Measurements from ENCODE around the gene TTC23L.
"Not testable (repeated sequence)": the region's sequence is repeated elsewhere in the genome, so short reads cannot be mapped to it uniquely, and the experiment has no call there.

TTC23L gene, protein sequence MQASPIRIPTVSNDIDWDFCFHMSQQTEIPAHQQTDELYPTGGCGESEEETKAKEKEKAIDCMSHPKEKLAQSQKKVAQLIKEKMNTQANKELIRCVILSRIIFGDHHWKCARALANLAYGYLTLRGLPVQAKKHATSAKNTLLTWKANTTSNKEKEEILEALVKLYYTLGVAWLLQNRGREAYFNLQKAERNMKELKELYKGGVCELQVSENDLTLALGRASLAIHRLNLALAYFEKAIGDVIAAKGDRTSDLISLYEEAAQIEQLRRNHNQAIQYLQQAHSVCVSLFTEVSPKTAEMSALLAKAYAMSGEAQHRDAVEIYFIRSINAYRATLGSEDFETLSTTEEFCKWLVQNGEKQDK

DNA sequence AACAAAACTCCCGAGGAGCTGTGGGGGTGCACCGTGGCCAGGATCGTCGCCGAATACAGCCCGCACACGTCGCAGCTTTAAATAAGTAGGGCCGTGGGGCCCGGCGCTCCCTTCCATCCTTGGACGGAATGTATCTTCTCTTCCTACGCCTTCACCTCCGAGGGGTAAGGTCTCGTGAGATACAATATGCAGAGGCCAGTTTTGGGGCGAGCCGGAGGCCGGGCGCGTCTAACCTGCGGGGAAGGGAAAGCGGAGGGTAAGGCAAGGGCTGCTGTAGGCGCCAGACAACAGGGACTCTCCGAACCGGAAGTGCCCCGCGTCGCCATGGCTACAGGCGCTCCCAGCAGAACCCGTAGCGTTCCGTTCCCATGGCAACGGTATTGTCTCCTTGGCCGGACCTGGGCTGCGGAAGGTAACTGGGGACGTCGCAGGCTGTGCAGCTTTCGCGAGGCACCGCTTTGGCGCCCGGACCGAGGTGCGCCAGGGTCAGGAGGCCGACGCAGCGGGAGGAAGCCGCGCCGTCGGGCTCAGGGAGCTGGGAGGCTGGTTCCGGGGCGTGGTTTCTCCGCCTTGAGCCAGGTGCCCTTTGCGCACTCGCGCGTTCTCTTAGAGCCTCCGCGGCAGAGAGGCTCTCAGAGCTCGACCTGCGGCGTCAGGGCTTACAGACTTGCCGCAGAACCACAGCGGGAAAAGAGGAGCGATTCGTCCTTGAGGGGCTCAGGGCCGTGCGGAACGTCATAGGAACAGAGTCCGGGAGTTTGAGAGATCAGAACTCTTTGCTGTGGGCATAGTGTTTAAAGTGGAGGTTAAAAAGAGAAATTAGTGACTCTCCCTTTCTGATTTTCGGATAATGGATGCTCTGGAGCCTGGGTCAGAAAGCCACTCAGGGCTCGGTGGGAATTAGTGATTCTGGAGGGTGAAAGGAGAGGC lies at the start of gene TTC23L:
TSS of gene TTC23L (plus strand) at position 380 of the 930 bp plus-strand sequence. CDS start 1,508 bp downstream, outside the sequence.
- peak; percentile 92 to 95 for DNase-seq

DNA sequence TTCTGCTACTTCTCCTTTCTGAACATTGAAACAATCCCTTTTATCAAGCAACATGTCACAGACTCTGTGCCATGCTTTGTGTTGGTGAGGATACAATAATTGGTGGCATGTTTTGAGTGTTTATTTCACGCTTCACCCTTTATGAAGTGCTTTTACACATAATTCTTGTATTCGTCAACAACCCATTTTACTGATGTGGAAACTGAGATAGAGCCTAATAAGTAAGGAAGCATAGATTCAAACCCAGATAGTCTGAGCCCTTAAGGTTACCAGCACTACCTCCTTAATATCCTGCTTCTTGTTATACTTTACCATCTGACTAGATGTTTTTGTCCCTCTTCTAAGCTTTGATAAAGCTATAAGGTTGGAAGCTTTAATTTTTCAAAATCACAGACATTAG lies 49.3 kb upstream of the TTC23L start:
- no peak for DNase-seq

DNA sequence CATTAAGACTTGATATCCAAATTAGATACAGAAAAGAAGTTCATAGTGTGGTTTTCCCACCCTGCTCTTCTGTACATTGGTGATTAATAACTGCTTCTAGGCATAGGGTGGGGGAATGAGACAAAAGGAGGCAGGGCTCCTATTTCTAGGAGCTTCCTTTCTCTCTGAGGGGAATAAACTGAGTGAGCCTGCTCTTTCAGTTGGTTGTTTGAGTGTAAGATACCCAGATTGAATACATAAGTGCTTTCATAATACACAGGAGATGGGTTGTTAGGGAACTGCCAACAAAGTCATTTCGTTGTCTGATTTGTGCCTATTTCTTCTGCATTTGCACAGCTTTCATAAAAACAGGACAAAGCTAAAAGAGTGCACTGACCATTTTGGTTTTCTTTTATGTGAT lies 48.9 kb upstream of the TTC23L start:
- DNase-seq, result no peak

DNA sequence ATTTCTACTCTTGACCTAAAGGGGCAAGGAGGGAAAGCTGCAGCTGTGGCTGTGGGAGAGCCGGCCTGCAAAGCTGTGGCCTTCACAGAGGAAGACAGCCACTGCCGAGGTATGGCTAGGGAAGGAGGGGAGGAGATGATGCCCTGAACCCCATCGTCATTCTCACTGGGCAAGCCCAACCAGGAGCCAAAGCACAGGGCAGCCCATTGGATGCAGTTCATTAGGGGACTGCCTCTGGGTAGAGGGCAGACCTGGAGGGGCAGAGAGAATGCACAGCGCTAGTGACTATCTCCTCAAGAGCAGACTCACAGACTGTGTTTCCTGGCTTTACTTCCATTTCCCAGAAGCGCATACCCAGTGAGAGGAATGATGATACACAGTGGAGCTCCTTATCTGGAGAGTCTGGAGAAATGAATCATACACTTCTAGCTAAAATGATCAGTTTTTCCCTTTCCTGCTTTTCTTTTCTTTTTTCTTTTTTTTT lies 47.2 kb upstream of the TTC23L start:
- DNase-seq, result no peak

DNA sequence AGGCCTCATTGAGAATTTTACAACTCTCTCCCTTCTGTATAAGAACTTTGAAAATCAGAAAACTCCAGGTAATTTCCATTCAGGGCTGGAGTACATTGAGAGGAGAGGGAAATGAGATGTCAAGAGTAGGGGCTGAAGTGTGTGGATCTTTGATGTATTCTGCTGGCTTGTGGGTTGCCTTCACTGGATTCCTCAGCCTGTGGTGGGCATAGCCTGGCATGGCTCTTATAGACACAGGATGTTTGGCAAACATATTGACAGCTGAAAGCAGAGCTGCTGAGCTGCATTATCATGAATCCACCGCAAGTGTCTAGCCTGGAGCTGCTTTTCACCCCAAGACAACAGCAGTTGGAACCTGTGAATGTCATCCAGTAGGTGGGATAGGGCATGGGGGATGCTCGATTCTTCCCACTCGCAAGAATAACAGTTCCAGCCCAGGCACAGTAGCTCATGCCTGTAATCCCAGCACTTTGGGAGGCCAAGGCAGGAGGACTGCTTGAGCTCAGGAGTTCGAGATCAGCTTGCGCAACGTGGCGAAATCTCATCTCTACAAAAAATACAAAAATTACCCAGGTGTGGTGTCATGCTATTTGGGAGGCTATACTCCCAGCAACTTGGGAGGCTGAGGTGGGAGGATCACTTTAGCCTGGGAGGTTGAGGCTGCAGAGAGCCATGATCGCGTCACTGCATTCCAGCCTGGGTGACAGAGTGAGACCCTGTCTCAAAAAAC lies 36.0 kb upstream of the TTC23L start:
- DNase-seq, result no peak

DNA sequence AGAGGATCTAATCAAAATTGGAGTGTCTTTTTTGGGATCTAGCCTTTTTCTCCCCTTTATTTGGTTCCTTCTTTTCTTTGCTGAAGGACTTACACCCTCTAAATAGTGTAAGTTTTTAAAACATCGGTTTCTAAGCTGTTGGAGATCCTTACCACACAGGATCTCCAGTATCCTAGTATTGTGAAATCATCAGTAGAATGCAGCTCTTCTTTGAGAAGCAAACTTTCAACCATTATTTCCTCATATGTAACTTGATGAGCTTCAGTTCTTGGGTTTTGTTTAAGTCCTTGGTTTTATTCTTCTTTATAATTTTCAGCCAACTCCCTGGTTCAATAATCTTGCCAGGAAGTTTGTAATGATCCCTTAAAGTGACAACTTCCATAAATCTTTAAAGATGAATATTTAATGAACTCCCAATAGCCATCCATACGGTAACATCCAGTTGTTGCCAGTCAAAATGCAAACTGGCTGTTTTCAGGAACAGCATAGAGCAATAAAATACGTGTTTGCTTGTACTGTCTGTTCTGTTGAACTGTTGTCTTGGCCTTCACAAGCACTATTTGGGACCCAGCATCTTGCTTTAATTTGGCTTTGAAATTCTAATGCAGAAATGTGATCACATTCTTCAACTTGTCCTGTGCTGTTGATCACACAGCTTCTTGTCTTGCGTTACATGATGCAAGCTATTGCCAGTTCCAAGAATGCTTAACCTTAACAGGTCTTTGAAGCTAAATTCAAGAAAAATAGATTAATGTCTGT lies 34.8 kb upstream of the TTC23L start:
- no peak for DNase-seq

DNA sequence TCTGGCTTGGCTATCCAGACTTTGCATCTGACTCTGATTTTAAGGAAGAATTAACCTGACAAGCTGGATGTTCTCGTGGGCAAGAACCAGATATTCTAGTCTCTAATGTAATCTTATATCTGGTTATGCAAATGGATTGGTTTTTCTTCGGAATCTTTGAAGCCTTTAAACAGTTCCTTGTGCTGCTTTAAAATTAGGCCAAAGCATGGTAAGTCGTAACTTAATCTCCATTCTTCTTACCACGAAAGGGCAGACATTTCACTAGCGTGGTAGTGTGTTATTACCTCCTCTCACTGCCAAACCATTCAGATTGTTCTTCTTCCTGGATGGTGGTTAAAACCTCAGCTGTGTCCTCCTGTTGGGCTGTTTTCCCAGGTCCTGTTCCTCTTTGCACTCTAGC lies 34.1 kb upstream of the TTC23L start:
- DNase-seq, result no peak

DNA sequence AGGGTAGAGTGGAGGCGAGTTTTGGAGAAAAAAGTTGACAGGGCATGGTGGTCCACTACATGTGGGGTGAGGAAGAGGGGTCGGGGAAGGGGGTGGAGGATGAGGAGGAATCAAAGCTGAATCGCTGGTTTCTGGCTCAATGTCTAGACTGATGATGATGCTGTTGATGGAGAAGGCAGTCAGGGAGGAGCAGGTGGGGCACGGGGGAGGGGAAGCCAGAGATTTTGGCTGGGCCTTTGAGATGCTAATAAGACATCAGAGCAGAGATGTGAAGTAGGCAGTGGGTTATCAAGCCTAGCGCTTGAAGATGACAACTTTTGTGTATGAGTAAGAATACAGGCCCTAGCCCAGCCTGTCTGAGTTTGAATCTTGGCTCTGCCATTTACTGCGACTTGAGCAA lies 32.4 kb upstream of the TTC23L start:
- DNase-seq, result no peak

DNA sequence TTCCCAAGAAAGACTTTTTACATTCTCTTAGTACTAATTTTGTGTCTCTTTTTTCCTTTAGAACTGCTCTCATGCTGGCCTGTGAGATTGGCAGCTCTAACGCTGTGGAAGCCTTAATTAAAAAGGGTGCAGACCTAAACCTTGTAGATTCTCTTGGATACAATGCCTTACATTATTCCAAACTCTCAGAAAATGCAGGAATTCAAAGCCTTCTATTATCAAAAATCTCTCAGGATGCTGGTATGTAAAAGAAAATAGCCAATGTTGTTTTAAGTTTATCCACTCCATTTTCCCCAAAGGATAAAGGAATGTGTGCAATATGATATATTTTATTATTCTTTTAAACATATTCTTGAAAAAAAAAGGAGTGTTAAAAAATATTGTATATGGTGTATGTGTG lies 27.3 kb upstream of the TTC23L start:
- DNase-seq, result no peak

DNA sequence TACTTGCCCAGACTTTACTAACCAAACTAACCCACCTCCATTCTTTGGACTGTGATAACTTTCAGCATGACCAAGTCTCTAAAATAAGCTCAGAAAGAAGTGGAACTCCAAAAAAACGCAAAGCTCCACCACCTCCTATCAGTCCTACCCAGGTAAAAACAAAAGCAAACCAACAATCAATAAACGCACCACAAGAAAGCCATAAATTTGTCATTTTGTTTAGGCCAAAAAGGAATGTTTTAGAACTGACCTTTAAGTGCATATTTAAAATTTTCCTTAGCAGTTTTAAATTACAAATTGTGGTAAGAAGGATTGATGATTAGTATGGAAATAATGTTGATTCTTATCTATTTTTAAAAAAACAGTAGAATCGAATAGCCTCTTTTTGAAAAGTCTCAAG lies 25.5 kb upstream of the TTC23L start:
- no peak for DNase-seq

DNA sequence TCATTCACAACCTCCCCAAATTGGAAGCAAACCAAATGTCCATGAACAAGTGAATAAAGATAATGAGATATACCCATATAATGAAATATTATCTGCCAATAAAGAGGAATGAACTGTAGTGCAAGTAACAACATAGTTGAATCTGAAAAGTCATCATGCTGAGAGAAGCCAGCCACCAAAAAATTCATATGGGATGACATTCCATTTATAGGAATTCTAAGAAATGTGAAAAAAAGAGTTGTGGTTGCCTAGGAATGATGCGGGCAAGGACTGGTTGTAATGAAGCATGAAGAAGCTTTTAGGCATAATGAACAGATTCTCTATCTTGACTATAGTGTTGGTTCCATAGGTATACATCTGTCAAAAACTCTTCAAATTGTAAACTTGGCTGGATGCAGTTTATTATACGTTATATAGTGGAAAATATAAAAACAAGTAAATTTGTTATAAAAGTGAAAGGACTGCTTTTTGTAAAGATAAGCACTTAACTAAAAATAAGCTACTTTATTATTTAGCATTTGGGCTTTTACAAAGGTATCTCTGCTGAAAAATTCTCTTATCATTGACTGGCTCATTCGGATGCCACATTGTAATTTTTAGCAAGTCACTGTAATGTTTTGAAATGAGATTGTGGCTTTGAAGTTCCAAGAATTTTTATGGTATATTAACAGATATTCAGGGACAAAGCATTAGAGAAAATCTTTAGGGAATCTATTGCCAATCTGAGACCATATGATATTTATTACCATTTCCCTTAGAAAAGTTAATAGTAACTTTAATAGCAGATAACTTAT lies 21.2 kb upstream of the TTC23L start:
- no peak for DNase-seq

DNA sequence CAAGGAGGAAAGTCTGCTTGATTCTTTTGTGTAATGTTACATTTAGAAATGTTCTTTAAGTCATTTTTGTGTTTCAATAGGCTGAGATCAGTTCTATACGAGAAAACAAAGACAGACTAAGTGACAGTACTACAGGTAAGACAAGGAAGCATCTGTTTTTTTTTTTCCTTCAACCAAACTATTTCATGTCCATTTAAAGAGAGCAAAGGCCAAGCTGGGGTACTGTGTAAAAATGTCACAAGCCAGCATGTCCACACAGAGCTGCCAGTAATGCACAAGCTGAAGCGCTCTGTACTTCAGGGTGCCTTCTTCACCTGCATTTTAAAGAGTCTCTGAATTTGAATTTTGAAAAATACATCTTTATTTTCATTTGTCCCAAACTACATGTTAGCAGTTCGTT lies 20.2 kb upstream of the TTC23L start:
- DNase-seq, result no peak

DNA sequence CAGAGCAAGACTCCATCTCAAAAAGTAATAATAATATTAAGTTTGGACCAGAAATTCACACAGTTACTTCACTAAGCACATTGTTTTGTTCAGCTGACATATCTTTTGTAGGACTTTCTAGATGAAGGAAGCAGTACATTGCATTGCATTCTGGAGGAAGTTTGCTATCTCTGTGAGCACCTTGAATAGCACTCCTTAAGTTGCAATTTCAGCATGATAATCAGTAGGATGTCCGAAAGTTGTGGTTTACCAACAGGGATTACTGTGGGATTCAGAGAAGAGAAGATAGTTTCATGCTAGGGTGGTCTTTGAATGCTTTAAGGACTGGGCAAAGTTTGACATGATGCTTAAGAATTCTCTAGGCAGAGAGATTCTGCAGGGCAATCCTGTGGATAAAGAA lies 18.4 kb upstream of the TTC23L start:
- DNase-seq, result no peak

DNA sequence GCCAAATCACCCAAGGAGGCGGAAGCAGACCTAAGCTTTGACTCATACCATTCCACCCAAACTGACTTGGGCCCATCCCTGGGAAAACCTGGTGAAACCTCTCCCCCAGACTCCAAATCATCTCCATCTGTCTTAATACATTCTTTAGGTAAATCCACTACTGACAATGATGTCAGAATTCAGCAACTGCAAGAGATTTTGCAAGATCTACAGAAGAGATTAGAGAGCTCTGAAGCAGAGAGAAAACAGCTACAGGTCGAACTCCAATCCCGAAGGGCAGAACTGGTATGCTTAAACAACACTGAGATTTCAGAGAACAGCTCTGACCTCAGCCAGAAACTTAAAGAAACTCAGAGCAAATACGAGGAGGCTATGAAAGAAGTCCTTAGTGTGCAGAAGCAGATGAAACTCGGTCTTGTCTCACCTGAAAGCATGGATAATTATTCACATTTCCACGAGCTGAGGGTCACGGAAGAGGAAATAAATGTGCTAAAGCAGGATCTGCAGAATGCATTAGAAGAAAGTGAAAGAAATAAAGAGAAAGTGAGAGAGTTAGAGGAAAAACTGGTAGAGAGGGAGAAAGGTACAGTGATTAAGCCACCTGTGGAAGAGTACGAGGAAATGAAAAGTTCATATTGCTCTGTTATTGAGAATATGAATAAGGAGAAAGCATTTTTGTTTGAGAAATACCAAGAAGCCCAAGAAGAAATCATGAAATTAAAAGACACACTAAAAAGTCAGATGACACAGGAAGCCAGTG lies 15.8 kb upstream of the TTC23L start:
- DNase-seq, result no peak

DNA sequence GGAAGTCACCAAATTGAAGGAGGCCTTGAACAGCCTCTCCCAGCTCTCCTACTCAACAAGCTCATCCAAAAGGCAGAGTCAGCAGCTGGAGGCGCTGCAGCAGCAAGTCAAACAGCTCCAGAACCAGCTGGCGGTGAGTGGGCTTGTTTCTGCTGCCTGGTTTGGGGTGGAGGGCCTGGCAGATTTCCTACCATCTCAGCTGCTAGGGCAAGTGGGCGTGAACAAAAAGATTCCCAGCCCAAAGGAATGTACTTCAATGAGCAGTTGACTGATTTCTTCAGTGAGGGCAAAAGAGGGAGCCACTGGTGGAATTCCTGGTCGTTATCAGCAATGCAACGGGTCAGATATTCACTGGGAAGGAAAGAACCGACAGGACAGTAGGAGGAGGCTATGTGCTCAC lies 12.6 kb upstream of the TTC23L start:
- DNase-seq, result no peak

DNA sequence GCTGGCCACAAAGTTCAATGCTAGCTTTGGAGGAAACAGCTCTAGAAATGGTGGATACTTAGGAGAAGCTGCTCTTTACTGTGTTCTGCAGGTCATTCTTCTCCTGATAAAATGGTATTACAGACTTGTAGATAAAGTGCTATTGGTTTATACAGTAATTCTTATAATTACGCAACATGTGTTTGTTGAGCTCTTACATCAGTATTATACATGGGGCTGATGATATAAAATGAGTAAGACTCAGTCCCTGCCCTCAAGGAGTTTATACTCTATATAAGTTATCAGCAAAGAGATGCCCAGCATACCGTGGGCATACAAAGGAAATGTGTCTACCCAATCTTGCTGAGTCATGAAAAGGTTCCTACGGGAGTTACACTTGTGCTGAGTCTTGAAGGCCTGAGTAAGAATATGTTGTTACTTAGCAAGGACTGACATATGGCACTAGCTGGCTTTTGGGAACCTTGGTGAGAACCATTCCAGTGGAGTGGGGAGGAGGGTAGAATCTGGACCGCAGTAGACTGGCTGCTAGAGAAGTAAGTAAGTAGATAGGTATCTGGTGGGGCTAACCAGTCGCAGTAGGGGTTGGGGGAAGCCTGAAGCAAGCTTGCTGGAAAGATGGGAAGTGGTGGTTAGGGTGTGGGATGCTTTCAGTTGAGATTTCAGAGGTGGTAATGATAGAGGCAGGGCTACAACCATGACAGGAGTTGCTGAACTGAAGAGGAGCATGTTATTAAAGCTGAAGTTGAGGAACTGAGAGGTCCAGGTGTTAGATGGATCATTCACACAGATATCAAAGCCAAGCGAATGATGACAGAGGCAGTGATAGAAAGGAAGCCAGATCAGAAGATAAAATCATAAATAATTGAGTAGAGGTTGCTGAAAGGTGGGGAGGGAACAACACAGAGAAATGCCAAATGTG lies 11.1 kb upstream of the TTC23L start:
- no peak for DNase-seq

DNA sequence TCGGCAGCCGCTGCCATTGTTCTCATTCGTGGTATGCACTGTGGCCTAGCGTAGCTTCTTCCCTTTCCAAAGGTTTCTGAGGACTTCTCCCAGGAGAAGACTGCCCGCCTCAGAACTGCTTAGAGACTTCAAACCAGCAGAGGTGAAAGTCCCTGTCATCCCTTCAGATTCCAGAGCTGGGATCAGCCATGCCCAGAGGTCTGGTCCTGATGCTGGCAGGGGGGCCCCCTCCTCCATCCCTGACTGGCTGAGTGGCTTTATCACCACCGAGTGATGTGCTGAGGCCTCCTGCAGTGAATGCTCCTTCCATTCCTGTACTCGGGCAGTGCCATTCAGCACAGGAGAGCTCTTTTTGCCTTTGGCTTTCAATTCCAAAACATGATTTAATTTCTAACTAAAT lies 8.1 kb upstream of the TTC23L start:
- not testable (repeated sequence) for DNase-seq

DNA sequence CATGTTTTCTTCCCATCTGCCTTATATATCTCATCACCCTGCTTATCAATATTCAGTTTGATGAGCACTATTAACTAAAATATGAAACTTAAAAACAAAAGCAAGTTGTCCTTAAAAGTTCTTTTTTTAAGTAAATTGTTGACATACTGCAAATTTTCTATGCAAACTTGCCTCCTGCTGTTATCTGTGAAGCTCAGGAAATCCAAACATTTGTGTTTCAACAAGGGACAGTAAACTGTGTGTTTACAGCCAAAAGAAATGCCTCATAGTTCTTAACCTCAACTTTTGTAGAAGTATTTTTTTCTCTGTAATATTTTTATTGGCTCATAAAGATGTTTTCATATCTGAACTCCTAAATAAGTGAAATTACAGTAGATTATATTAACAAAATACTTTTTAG lies 7.7 kb upstream of the TTC23L start:
- no peak for DNase-seq

DNA sequence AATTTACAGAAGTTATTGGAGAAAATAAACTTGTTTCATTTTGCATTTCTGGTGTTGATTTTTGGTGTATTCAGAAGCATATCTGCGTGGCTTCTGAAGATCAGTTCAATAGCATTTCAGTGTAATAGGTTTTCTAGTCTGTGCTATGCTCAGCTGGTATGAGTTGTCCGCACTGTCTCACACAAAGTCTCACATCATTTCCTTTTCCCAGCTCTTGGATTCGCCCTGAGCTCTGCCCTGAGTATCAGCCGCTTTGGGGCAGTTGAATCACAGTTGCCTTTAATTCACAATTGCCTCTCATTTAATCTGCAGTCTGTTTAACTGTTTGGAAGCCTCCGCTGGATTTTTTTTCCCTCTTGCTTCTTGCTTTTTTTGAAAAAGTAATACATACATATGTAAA lies 6.4 kb upstream of the TTC23L start:
- no peak for DNase-seq

DNA sequence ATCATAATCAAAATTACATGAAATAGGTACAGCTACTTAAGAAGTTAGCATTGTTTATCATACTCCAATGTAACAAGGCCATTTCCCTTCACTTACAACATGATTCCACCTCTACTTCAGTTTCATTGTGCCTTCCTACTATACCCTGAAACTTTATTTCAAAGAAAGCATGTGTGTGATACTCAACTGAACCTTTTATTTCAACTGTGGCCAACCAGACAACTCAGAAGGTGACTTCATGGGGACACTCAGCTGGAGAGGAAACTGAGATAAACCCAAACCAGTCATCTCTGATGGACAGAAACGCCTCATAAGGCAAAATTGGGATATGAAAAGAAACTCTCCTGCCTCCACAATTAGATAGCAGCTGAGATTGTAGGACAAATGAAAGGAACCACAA lies 5.9 kb upstream of the TTC23L start:
- no peak for DNase-seq
